ENCODE data around the gene CLIC1.

DNA sequence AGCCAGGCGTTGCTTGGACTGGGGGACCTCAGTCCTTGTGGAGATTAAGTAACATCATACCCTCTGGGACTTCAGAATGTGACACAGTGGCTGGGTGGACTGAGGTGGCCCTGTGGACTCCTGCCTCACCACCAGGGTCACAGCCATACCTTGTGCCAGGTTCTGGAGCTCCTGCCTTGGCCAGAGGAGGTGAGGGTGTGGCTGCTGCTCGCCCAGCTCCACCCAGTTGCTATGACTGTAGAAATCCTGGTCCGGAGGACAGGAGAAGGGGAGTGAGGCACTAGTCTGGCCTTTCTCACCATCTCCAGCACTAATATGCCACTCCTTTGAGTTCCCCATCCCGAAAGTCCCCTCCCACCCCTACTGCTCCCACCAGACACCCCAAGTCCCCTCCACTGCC lies 38.9 kb upstream of the CLIC1 start:
- TF ChIP-seq CTCF (IDR thresholded peaks at IDR 0.05) (no peak), ZFX (IDR thresholded peaks at IDR 0.05; ENCODE audit: borderline replicate concordance) (no peak)

Data from 22Rv1 (cell line).